HCT116 (cell line): ENCODE measurements around the gene METTL21A. TPM values are rescaled to one million over a fixed set of nuclear protein-coding genes. Genes with fewer than 3 reads are reported as not detected.

Experiments
- ATAC-seq: fragments of 200-7000 bp; cut with Tn5 transposase; 2 replicates; pipeline ENCODE4 v1.9.1; 2020; ENCODE audit warnings: mild to moderate bottlenecking, moderate library complexity
- BruUV-seq: library from RNA; stranded (reverse); fragments of 400-500 nt; replicated peaks from 2 replicates; lab custom pipeline; 2021; lab: Mats Ljungman, UMichigan
- CTCF ChIA-PET: fragments of 300-600 bp; sonication (Branson Sonifier 250); formaldehyde crosslinking; loops from one replicate; lab custom pipeline; 2021; ENCODE audit warnings: antibody characterized with exemption; lab: Charles Lee
- POLR2A ChIA-PET: fragments of 300-600, 350-600 bp; sonication (Branson Sonifier 250); formaldehyde crosslinking; loops from one replicate; lab custom pipeline; 2021; ENCODE audit warnings: antibody characterized with exemption; lab: Charles Lee
- RAD21 ChIA-PET, 2 experiments: fragments of 300-600 bp; sonication (Branson Sonifier 250); formaldehyde crosslinking; loops; one replicate each; lab custom pipeline; 2023; ENCODE audit warnings: low total read pairs in 2 of 2; ENCODE audit not compliant: uncharacterized antibody in 2 of 2, unreplicated experiment in 2 of 2, low non-redundant PET in 1 of 2; lab: Charles Lee
- DNase-seq: peaks from one replicate; pipeline ENCODE4 v3.0.0-alpha.2; 2010; ENCODE audit warnings: low read depth, low spot score
- H2AFZ ChIP-seq: fragments of 200-600 bp; shearing (Covaris generic), sonication (generic); 2 replicates; pipeline ENCODE4 v1.6.1; 2017; ENCODE audit warnings: low read depth, mixed run types, mixed read lengths, antibody characterized with exemption, low read length; ENCODE audit not compliant: poor library complexity, severe bottlenecking
- H3K27ac ChIP-seq: 2 replicates; pipeline ENCODE4 v1.5.1; 2012; ENCODE audit warnings: low read depth, low read length
- H3K27me3 ChIP-seq: fragments of 200-600 bp; sonication (generic); 2 replicates; pipeline ENCODE4 v1.6.1; 2016; ENCODE audit warnings: mixed run types, low read length, mixed read lengths; ENCODE audit not compliant: insufficient read depth
- H3K36me3 ChIP-seq, 2 experiments: fragments of 200-500 bp in 1 of 2; fragments of 200-600 bp in 1 of 2; sonication (Bioruptor generic) in 1 of 2; sonication (generic) in 1 of 2; 2 replicates each; pipeline versions ENCODE4 v1.5.1 to v1.6.1; 2014 to 2016; ENCODE audit warnings: low read length in 2 of 2, inconsistent platforms in 1 of 2, mixed read lengths in 1 of 2, mixed run types in 1 of 2; ENCODE audit not compliant: insufficient read depth in 2 of 2, control insufficient read depth in 1 of 2
- H3K4me1 ChIP-seq, 2 experiments: fragments of 200-600 bp in 1 of 2; sonication (generic) in 1 of 2; 2 replicates each; pipeline versions ENCODE4 v1.5.1 to v1.6.1; 2012 to 2017; ENCODE audit warnings: low read length in 2 of 2, inconsistent platforms in 1 of 2, mild to moderate bottlenecking in 1 of 2, mixed read lengths in 1 of 2, mixed run types in 1 of 2, moderate library complexity in 1 of 2; ENCODE audit not compliant: insufficient read depth in 2 of 2, control insufficient read depth in 1 of 2
- H3K4me2 ChIP-seq: fragments of 200-600 bp; sonication (generic); 2 replicates; pipeline ENCODE4 v1.6.1; 2017; ENCODE audit warnings: mixed run types, low read length, mixed read lengths
- H3K4me3 ChIP-seq, 2 experiments: fragments of 200-600 bp in 1 of 2; sonication (generic) in 1 of 2; replicated peaks in 1 of 2; 2 replicates each; pipeline ENCODE4 v1.5.1; 2011 to 2016; ENCODE audit warnings: low read length in 2 of 2, control low read depth in 1 of 2, low read depth in 1 of 2, mild to moderate bottlenecking in 1 of 2, mixed read lengths in 1 of 2, mixed run types in 1 of 2
- H3K79me2 ChIP-seq: fragments of 200-600 bp; sonication (generic); 2 replicates; pipeline ENCODE4 v1.6.1; 2017; ENCODE audit warnings: mild to moderate bottlenecking, mixed run types, low read length, moderate library complexity, mixed read lengths; ENCODE audit not compliant: insufficient read depth
- H3K9ac ChIP-seq: fragments of 200-600 bp; sonication (generic); 2 replicates; pipeline ENCODE4 v1.6.1; 2016; ENCODE audit warnings: low read length, mixed read lengths
- H3K9me2 ChIP-seq: fragments of 200-600 bp; sonication (generic), shearing (Covaris generic); 2 replicates; pipeline ENCODE4 v1.6.1; 2017; ENCODE audit warnings: mixed run types, mild to moderate bottlenecking, moderate library complexity; ENCODE audit not compliant: insufficient read depth
- H3K9me3 ChIP-seq, 2 experiments: fragments of 200-500 bp in 1 of 2; fragments of 200-600 bp in 1 of 2; sonication (Bioruptor generic) in 1 of 2; sonication (generic) in 1 of 2; 2 replicates each; pipeline ENCODE4 v1.6.1; 2014 to 2017; ENCODE audit warnings: low read length in 2 of 2, mixed read lengths in 2 of 2, inconsistent platforms in 1 of 2, low read depth in 1 of 2, mild to moderate bottlenecking in 1 of 2, mixed run types in 1 of 2, moderate library complexity in 1 of 2; ENCODE audit not compliant: control insufficient read depth in 1 of 2, insufficient read depth in 1 of 2
- H4K20me1 ChIP-seq: fragments of 200-600 bp; sonication (generic), shearing (Covaris generic); 2 replicates; pipeline ENCODE4 v1.6.1; 2017; ENCODE audit warnings: mixed run types, mild to moderate bottlenecking, moderate library complexity; ENCODE audit not compliant: insufficient read depth
- CBX3 ChIP-seq: IDR thresholded peaks from 2 replicates; pipeline ENCODE4 v1.6.1; 2012; ENCODE audit warnings: low read depth
- CEBPB ChIP-seq: IDR thresholded peaks from 2 replicates; pipeline ENCODE4 v1.6.1; 2012; ENCODE audit warnings: low read depth
- EGR1 ChIP-seq: IDR thresholded peaks from 2 replicates; pipeline ENCODE4 v1.6.1; 2012; ENCODE audit warnings: low read depth
- ELF1 ChIP-seq: IDR thresholded peaks from 2 replicates; pipeline ENCODE4 v1.6.1; 2012; ENCODE audit warnings: low read depth, borderline replicate concordance
- EZH2 ChIP-seq: fragments of 200-600 bp; sonication (generic); IDR thresholded peaks from 2 replicates; pipeline ENCODE4 v1.6.1; 2017; ENCODE audit warnings: antibody characterized with exemption, mixed run types
- FOSL1 ChIP-seq: IDR thresholded peaks from 2 replicates; pipeline ENCODE4 v1.6.1; 2012; ENCODE audit warnings: low read depth
- POLR2A ChIP-seq: IDR thresholded peaks from 2 replicates; pipeline ENCODE4 v1.7.0; 2011; ENCODE audit warnings: borderline replicate concordance; ENCODE audit not compliant: insufficient read depth, insufficient read length; ENCODE audit errors: extremely low read depth
- POLR2AphosphoS5 ChIP-seq: IDR thresholded peaks from 2 replicates; pipeline ENCODE4 v1.6.1; 2011; ENCODE audit warnings: mild to moderate bottlenecking, low read depth, low read length, moderate library complexity
- SRF ChIP-seq: IDR thresholded peaks from 2 replicates; pipeline ENCODE4 v1.6.1; 2012; ENCODE audit warnings: low read depth
- TCF7L2 ChIP-seq: IDR thresholded peaks from 2 replicates; pipeline ENCODE4 v1.7.0; 2011; ENCODE audit warnings: borderline replicate concordance, inconsistent platforms; ENCODE audit not compliant: insufficient read depth, insufficient read length; ENCODE audit errors: extremely low read depth
- ZFX ChIP-seq: fragments of 450-650 bp; IDR thresholded peaks from 2 replicates; pipeline ENCODE4 v1.6.1; 2017
- intact Hi-C: fragments of 100-400 bp; cut with micrococcal nuclease; formaldehyde crosslinking; loops from 2 replicates; pipeline ENCODE4 v1.10.0; 2022
- total RNA-seq: library from RNA; stranded (reverse); gene quantifications from one replicate; pipeline ENCODE4 v1.2.1, GENCODE V29; 2021; ENCODE audit not compliant: unreplicated experiment
- TF ChIP-seq, protein P1 (sequence below): IDR thresholded peaks from 2 replicates; pipeline ENCODE4 v1.6.1; 2012
- TF ChIP-seq, protein P2 (sequence below): IDR thresholded peaks from 2 replicates; pipeline ENCODE4 v1.6.1; 2012; ENCODE audit warnings: low read depth

METTL21A gene
- total RNA-seq, 1 experiment from 2014 or later, result 25.7 TPM

DNA sequence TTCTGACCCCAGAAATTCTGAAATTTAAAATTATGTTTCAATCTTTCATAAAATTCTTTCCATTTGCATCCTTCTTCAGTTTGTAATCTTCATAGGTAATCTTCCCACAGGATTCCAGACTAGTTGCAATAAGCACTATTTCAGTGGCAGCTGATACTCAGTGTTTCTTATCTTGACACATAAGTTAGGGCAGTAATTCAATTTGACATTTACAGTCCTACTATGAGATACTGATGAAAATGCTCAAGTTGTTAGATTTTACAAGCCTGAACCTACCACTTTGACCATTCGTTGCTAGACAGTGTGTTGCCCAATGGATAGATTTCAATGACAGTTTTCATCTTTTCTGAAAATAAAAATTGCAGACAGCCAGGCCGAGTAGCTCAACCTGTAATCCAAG lies 10.4 kb downstream of the METTL21A start:
- peaks cover 6 to 9% of the 10 kb centered on the region in 2 experiments; a peak in 1 of 4 replicates for H3K36me3 ChIP-seq
- TF ChIP-seq, protein P1, sequence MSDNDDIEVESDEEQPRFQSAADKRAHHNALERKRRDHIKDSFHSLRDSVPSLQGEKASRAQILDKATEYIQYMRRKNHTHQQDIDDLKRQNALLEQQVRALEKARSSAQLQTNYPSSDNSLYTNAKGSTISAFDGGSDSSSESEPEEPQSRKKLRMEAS, result no peak
- TF ChIP-seq, protein P2, sequence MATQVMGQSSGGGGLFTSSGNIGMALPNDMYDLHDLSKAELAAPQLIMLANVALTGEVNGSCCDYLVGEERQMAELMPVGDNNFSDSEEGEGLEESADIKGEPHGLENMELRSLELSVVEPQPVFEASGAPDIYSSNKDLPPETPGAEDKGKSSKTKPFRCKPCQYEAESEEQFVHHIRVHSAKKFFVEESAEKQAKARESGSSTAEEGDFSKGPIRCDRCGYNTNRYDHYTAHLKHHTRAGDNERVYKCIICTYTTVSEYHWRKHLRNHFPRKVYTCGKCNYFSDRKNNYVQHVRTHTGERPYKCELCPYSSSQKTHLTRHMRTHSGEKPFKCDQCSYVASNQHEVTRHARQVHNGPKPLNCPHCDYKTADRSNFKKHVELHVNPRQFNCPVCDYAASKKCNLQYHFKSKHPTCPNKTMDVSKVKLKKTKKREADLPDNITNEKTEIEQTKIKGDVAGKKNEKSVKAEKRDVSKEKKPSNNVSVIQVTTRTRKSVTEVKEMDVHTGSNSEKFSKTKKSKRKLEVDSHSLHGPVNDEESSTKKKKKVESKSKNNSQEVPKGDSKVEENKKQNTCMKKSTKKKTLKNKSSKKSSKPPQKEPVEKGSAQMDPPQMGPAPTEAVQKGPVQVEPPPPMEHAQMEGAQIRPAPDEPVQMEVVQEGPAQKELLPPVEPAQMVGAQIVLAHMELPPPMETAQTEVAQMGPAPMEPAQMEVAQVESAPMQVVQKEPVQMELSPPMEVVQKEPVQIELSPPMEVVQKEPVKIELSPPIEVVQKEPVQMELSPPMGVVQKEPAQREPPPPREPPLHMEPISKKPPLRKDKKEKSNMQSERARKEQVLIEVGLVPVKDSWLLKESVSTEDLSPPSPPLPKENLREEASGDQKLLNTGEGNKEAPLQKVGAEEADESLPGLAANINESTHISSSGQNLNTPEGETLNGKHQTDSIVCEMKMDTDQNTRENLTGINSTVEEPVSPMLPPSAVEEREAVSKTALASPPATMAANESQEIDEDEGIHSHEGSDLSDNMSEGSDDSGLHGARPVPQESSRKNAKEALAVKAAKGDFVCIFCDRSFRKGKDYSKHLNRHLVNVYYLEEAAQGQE, result no peak
- TF ChIP-seq EGR1, result no peak
- no peak for TF ChIP-seq CBX3
- no peak for TF ChIP-seq EZH2
- TF ChIP-seq, all 23 proteins: peak for 0
- no peak for DNase-seq

DNA sequence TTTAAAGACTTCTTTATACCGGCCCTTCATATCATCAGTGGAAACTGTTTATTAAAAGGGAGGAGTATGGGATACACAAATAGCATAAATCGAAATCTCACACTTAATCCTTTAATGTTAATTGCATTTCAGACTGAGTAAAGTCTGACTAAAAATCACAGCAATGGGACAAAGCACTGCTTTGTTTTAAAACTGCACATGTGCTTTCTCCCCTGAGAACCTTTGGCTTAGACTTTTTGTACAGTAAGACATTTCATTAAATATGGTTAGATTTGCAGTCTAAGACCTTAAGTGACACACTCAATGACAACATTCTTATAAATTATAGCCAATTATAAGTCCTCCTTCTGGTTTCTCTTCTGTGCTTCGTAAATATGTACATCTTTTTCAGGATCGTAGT lies 12.5 kb downstream of the METTL21A start:
- DNase-seq, result no peak
- Histone ChIP-seq H3K4me1 (peaks cover 13 to 22% of the 10 kb centered on the region in 2 experiments), H3K9ac (no peak overlapping the region), H3K36me3 (peaks cover 0 to 6% of the 10 kb centered on the region in 2 experiments; a peak in 1 of 4 replicates), H3K4me3 (no peak overlapping the region), H3K4me2 (no peak overlapping the region), H3K27me3 (no peaks in the 10 kb centered on the region), H3K27ac (no peak overlapping the region), H4K20me1 (no peaks in the 10 kb centered on the region), H2AFZ (no peak overlapping the region), H3K9me2 (no peaks in the 10 kb centered on the region), H3K79me2 (no peaks in the 10 kb centered on the region; the same call in 1 of the 2 replicates), H3K9me3 (no peaks in the 10 kb centered on the region)
- ATAC-seq, result no peak
- CTCF ChIA-PET, result no interaction called here
- RAD21 ChIA-PET, result no interaction called here
- intact Hi-C loops, result no loop called here
- POLR2A ChIA-PET, result no interaction called here
- no TSS peak for BruUV-seq
- TF ChIP-seq TCF7L2 (no peak), POLR2A (no peak), ZFX (no peak), CEBPB (no peak), POLR2AphosphoS5 (no peak), FOSL1 (no peak), SRF (no peak), EZH2 (no peak), ELF1 (no peak)
- TF ChIP-seq, protein P1, result no peak
- TF ChIP-seq, protein P2, result no peak

More for the DNA sequence above, 10.4 kb downstream of the METTL21A start:
- Histone ChIP-seq H3K27me3 (no peaks in the 10 kb centered on the region), H3K9ac (no peak overlapping the region), H3K4me1 (peaks cover 24 to 42% of the 10 kb centered on the region in 2 experiments), H3K79me2 (peaks cover 14% of the 10 kb centered on the region), H3K9me2 (no peaks in the 10 kb centered on the region), H3K4me3 (no peak overlapping the region), H3K27ac (no peak overlapping the region), H2AFZ (no peak overlapping the region), H4K20me1 (no peaks in the 10 kb centered on the region), H3K4me2 (no peak overlapping the region), H3K9me3 (no peaks in the 10 kb centered on the region)
- POLR2A ChIA-PET, result no interaction called here
- BruUV-seq, result no TSS peak
- CTCF ChIA-PET, result no interaction called here
- ATAC-seq, result no peak
- intact Hi-C loops, result no loop called here
- RAD21 ChIA-PET, result no interaction called here
